ENCODE data around the gene SVIL.
"Not testable (repeated sequence)": the region's sequence is repeated elsewhere in the genome, so short reads cannot be mapped to it uniquely, and the experiment has no call there.

Gene SVIL

GRCh38 chr10:29596826-29597225 is 37.9 kb downstream of the SVIL start:
- DNase-seq: no peak

DNA sequence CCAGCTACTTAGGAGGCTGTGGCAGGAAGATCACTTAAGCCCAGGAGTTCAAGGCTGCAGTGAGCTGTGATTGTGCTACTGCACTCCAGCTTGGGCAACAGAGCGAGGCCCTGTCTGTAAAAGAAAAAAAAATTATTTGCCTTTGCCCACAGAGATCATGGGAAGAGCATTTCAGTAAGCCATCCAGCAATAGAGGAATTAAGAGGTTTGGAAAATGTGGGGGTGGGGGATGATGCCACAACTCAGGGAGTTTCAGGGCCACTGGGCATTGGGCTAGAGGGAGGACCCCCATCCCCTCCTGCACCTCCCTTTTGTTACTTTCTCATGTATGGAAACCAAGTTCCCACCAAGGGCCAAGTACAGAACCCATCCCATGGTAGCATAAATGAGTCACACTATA is 38.4 kb downstream of the SVIL start:
- DNase-seq: no peak

GRCh38 chr10:29595636-29596225 is 39.0 kb downstream of the SVIL start:
- no peak for DNase-seq

DNA sequence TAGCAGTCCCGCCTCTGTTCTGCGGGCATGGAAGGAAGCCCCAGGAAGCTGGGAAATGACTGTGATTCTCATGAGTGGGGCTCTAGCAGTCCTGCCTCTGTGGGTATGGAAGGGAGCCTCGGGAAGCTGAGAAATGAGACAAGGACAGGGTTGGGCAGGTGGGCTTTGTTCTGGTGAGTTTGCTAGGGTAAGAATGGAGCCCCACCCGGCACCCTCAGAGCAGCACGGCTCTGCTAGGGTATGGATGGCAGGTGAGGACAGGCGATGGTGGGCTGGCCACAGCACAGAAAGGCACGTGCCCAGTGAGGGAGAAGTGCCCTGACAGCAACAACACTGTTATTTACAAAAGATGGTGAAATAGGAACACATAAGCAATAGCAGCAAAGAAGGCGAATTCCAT is 39.6 kb downstream of the SVIL start:
- no peak for DNase-seq

DNA sequence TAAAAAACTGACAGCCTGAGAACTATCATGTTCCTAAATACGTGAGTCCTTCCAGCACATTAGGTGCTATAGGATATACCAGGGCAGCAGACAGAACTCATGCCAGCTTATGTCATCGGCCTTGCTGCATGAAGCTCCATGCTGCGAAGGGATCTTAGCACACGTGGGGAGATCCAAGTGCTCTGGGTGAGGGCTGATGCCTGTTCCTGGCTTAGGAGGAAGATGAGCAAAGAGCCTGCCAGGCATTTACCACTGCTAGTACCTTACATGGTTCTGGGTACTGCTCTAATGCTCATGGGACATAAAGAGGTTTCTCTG is 43.2 kb downstream of the SVIL start:
- no peak for DNase-seq

DNA sequence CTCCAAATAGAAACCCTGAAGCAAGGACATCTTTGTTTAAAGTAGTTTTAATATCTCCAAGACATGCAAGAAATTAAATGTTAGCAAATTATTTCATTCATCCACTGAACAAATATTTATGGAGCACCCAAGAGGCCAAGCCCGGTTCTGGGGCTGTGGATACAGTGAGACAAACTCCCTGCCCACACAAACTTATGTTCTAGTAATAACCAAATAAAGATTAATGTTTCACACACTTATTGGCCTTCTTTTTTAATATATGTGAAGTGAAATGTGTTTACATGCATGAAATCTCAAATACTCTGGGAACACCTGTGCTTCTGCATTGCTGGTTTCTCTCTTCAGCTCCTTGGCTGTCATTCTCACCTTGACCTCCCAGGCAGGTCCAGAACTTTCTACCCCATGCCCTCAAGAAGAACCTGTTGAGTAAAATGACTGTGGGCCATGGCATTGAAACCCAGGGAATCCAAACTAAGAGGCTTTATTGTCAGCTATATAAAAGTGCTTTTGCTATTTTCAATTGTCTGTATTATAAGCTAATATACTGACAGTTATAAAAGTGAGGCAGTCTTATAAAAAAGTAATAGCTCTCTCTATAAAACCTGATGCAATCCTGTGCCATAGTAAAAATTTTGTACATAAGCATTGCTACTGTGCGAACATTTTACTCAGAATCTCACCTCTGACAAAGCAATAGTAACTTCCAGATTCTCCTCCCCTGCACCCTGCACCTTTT is 43.7 kb downstream of the SVIL start:
- no peak for DNase-seq

DNA sequence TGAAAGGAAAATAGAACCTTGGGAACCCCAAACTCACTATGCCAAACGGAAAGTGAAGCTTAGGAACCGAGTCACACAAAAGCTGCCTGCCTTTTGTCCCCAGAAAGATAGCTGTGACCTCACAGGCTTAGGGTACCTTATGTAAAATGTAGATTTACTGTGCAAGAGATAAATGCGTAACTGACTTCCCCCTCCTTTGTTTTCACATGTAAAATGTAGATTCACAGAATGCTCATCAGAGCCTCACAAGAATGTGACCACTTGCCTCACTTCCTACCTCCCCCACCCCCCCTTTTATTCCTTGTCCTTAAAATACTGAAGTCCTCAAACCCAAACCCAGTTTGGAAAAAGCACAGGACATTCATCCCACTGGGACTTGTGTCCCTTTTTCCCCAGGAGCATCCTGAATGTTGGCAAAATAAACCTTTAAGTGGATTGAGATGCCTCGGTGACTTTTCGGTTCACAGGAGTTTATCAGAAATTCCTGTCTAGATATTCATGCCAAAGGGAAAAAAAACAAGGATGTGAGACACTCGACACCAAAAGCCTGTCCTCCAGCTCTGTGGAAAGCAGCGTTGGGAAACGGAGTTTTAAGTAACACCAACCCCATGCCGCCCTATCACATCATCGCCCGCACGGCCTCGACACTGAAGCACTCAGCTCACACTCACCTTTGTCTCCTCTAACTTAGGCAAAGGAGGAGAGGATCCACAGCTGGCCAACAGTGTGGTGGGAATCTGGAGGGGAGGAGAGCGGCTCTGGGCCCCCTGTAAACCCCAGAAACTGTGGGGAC is 45.9 kb downstream of the SVIL start:
- no peak for DNase-seq

DNA sequence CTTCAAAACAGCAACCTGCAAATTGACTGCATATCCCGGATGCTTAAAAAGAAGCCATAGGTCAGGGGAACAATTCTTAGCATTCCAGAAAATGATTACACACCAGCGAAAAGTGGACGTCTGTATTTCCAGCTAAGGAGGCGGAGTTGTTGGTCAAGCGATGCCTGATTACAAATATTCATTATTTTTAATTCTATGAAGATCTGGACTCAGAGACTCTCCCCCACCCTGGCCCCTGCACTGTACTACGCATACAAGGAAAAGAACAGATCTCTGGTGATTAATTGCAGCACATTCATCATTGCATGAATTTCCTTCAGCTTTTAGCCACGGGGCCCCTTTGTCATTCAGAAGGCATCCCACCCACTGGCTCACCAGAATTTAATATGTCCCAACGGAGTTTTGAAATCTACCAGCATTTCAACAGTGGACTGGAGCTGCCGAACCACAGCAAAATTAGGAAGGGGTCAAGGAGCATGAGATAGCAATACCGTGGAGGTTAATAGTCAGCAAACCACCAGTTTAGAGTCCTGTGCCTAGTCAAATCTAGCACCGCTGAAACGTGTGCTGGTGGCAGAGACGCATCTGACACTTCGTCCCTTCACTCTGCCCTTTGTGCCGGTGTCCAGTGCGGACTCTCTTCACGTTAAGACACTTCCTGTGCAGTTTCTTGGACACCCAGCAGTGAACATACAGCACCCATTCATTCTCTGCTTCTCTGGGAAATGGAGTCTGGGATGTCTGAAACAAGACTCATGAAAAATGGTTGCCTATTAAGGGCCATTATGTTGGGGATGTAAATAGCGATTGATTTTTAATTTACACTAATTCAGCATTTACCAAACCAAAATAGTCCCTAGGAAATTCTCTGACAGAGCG is 46.8 kb downstream of the SVIL start:
- not testable (repeated sequence) for DNase-seq

DNA sequence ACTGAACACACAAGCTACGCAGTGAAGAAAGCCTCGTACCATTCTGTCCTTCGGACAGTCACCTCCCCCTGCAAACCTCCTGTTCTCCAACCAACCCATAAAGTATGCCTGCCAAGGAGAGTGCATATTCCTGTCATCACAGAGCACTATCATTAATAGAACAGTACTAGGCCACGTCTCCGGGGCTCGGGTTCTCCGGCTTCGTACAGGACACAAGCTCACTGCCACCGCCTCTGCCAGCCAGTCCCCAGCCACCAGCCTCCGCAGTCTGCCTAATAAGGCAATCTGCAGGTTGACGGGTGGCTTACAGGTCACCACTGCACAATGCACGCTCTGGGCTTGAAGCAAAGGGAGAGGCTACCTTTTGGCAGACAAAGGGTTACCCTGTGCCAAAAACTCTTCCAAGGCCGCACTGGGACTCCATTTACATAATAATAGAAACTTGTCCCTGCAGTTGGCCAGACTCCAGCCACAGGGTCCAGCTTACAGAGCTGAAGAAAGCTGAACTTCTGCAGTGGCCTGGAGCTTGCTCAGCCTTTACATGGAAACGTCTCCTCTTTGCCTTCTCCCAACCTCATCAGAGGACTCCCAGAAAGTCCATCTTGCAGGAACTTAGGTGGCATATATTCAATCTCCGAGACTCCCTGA is 47.5 kb downstream of the SVIL start:
- not testable (repeated sequence) for DNase-seq

GRCh38 chr10:29586509-29586908 is 48.3 kb downstream of the SVIL start:
- DNase-seq: no peak

GRCh38 chr10:29585488-29585976 is 49.2 kb downstream of the SVIL start:
- DNase-seq: no peak

DNA sequence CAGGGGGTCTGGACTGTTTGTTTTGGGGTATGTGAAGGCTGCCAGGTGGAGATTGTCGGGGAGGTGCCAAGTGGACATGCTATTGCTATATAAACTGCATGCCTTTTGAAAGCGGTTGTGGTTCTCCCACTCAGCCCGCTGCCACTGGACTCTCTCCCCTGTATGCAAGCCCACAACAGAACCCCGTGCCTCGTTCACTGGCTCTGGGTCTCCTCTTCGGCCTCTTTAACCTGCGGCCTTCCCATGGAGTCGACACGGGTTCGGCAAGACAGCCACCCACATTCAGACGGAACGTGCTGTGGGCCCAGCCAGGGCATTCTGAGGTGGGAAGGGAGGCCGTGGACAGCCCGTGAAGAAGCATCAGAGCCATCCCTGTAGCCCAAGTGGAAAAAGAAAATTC is 50.3 kb downstream of the SVIL start:
- DNase-seq: no peak

GRCh38 chr10:29583674-29584073 is 51.1 kb downstream of the SVIL start:
- no peak for DNase-seq

- peak; percentile 38 for DNase-seq
Observed at GRCh38 chr10:29582769-29583168, 52.0 kb downstream of the SVIL start.

DNA sequence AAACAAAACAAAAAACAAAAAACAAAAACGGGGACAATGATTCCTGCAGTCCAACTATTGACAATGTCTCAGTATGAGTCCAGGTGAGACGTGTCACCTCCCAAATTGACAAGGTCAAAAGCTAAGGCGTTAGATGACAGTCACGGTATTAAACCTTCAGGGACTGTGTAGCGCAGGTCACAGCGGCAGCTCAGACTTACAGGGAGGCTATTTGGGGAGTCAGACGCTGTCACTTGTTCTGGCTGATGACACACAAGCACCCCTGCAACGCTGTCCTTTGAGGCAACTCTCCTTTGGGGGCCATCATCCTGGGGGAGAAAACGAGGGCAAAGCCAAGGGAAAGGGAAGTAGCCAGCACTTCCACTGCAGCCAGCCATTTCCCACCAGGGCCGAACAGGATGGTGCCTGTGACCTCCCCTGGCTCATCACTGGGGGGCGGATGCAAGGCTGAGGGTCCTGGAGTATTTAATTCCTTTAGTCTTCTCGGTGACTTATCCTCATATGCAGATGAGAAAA is 55.3 kb downstream of the SVIL start:
- DNase-seq: no peak

- DNase-seq: no peak
Observed at GRCh38 chr10:29578457-29578856, 56.3 kb downstream of the SVIL start.

- DNase-seq: no peak
Observed at GRCh38 chr10:29576681-29577080, 58.1 kb downstream of the SVIL start.

DNA sequence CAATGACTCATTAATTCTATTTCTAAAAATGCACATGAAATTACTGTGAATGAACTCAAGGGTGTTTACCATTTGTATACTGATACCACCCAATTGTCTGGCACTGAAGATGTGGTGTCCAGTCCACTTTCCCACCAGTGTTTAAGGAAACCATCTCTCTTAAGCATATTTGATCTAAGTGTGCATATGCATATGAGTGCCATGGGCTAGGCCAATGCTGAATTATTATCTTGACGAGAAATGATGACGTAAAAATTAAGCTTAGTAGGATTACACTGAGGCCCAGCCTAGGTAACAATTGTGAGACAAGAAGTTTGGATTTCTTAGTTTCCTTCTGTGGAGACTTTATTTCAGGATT is 59.7 kb downstream of the SVIL start:
- DNase-seq: no peak

DNA sequence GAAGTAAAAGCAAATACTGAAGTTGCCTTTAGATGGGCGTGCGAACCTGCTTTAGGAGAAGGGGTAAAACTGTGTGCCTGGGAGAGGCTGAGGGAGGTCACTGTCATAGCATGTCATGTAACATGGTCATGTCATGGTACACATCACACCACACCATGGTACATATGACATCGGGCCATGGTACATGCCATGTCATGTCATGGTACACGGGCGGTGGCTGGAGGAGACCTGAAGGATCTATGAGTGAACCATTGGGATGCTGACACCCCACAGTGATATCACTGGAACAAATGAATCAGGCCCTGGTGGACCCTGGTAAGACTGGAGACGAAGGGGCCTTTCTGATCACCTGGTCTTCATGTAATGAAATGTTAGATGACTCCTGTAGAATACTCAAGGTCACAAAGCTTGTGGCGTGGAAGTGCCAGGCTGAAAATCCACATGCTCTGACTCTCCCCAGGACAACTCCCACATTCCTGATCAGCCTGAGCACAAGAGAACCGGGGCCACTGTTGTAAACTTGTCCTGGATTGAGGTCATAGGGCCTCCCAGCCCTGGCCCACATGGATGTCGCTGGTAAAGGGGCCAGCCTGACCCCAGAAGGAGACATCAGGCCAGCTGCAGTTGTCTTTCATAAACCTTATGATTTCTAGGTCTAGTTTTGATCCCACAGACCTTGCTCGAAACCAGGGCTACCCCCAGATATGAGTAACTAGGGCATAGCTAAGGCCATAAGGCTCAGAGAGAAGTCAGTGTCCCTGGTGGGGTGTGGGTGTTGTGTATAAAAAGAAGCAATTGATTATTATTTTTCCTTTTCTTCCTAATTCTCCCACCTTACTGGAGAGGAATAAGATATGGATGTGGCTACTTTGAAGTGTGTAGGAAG is 60.3 kb downstream of the SVIL start:
- not testable (repeated sequence) for DNase-seq

DNA sequence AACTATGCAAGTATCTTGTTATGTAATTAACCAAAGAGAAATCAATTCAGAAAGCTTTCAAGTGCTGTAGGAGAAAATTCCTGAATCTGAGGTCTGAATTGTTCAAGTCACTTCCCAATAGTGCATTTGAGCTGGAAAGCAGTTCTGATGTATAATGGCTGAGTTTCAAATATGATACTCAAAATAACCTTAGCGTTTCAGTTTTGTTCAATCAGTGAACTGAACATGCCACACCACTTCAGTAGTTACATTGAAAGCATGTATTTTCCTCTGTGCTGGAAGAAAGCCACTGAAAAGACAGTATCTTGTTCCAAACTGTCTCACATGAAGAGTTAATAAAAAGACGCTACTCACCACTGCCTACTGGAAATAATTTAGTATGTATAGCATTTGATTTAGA is 64.5 kb downstream of the SVIL start:
- not testable (repeated sequence) for DNase-seq

- DNase-seq: no peak
Observed at GRCh38 chr10:29569795-29570194, 65.0 kb downstream of the SVIL start.
